HCEC 1CT (cell line): ENCODE measurements around the gene SH3BGR.

Experiments used
- DNase-seq: peaks from one replicate; pipeline ENCODE4 v3.0.0-alpha.2; 2017

Gene SH3BGR

DNA sequence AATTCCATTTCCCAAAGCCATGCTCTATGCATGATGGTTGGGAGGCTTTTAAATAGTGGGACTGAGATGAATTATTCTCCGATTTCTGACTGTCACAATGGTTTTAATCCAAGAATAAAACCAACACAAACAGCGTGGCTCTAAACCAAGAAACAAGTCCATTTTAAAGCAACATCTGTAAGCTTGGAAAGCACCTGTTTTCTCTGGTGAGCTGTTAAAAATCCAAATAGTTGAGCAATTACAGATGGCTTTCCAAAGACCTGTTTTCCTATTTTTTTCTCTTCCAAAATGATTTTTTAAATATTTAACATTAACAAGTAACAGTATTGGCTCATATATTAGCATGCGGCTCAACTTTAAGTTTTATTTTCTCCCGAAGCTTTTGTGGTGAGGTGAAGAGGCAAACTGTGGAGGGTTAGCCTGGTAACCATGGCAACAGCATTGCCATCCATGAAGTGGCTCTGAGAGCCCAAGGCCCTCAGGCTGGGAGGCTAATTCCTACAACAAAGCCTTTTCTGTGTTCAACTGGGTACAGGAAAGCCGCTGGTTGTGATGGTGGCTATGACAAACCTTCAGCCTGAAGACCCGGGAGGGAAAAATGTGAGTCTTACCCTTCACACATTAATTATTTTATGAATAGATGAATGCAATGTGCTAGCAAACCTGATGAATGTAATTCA lies 104.3 kb downstream of the SH3BGR start:
- no peak for DNase-seq

DNA sequence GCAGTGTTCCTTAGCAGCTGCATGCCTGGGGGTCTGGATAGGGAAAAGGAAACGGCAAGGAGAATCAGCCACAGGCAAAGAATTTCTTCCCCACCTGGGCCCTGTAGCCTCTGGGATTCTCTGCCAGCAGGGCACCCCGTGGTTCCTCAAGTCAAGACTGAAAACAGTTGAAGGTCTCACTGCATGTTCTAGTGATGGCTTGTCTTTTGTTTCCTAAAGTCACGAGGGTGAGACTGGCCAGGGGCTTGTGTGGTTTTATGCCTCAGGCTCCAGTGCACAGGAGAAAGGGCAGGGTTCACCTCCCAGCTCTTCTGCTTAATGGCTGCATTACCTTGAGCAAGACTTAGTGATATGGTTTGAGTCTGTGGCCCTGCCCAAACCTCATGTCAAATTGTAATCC lies 107.7 kb downstream of the SH3BGR start:
- DNase-seq, result no peak

DNA sequence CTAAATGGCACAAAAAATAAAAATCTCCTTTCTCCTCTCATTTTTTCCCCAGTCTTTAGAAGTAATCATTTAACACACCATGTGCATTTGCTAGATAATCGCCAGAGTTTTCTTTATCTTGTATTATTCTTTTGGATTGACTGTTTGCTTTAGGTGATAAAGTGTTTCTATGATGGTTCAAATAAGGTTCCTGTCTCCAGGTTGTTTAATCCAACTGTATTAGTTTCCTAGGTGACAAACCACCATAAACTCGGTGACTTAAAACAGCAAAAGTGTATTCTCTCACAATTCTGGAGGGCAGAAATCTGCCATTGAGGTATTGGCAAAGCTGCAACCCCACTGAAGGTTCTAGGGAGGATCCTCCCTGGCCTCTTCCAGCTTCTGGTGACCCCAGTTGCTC lies 109.4 kb downstream of the SH3BGR start:
- DNase-seq, result no peak

DNA sequence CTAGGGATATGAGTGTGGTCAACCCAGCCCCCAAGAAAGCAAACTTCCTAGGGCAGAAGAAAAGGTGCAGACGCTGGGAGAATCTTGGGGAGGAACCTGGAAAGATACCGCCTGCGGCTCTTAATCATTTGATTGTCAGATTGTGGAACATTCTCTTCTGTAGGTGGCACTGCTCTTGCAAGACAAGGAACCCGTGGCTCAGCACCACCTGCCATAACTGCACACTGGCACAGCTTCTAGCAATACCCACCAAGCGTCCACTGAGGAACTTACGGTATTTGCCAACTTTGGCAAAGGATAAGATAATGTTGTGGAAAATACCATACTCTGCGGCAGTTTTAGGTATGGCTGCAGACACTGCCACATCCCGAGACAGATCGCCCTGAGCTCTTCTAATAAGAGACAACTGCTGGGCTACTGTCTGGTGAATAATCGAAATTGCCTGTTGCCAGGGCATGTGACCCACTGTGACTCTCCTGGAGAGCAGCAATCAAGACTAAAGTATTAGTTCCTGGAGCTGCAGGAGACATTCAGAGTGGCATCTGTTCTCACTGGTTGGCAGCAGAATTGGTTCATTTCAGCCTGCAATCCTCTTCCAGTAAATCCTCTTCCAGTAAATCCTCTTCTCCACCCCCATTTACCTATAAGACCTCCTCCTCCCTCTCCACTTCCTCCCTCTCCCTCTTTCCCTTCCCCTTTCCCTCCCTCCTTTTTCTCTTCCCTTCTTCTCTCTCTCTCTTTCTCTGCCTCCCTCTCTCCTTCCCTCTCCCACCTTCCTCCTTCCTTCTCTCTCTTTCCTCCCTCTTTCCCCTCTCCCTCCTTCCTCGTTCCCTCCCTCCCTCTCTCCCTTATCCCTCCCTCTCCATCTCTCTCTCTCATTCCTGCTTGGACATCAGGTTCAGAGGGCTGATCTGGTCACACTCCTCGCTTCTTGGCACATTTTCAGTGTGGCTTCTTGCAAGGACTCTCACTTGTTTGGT lies 111.3 kb downstream of the SH3BGR start:
- no peak for DNase-seq

DNA sequence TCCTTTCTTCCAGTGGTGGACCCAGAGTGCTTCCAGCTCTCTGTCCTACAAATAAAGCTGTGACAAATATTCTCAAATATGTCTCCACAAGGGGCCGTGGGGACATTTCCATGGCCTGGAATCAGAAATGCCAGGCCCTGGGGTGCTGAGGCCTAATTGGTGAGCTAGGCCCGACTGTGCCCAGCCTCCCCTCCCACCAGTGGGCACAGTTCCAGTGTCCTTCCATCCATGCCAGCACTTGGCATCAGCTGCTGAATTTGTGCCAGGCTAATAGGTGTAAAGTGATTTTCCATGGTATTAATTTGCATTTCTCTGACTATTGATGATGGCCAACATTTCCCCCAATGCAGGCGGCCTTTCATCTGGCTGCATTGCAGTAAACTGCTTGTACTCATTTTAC lies 112.4 kb downstream of the SH3BGR start:
- no peak for DNase-seq
